GM12878 (cell line): ENCODE data around the gene PUS7L. TPM values are rescaled to one million over a fixed set of nuclear protein-coding genes. Genes with fewer than 3 reads are reported as not detected.
A peak's percentile ranks its signal among the peaks of the same experiment; 100 is the strongest.

Experiments
- BCL3 ChIP-seq: IDR thresholded peaks from 2 replicates; pipeline ENCODE4 v1.6.1; 2011; ENCODE audit warnings: borderline replicate concordance, low read depth, mild to moderate bottlenecking, moderate library complexity, low read length; ENCODE audit not compliant: insufficient read depth, poor library complexity, severe bottlenecking
- CHD4 ChIP-seq: fragments of 200-600 bp; sonication (generic); IDR thresholded peaks from 2 replicates; pipeline ENCODE4 v1.6.1; 2016; ENCODE audit warnings: mild to moderate bottlenecking
- GABPA ChIP-seq: IDR thresholded peaks from 2 replicates; pipeline ENCODE4 v1.6.1; 2014; ENCODE audit warnings: antibody characterized with exemption, low read depth, mild to moderate bottlenecking, inconsistent platforms
- GATAD2B ChIP-seq: fragments of 450-650 bp; conservative IDR thresholded peaks from 2 replicates; pipeline ENCODE4 v1.6.1; 2017; ENCODE audit warnings: low read depth, mild to moderate bottlenecking, moderate library complexity
- HDAC2 ChIP-seq: fragments of 200-600 bp; sonication (generic); IDR thresholded peaks from 2 replicates; pipeline ENCODE4 v1.6.1; 2017
- HSF1 ChIP-seq: fragments of 150-350 bp; IDR thresholded peaks from 2 replicates; pipeline ENCODE4 v1.6.1; 2014; ENCODE audit warnings: mild to moderate bottlenecking, low read depth, low read length
- MXI1 ChIP-seq: fragments of 150-350 bp; IDR thresholded peaks from 2 replicates; pipeline ENCODE4 v1.6.1; 2011; ENCODE audit warnings: low read depth, mild to moderate bottlenecking, inconsistent platforms, low read length, improper control_type of control experiment
- MYB ChIP-seq: fragments of 150-350 bp; IDR thresholded peaks from 2 replicates; pipeline ENCODE4 v1.6.1; 2014; ENCODE audit warnings: mild to moderate bottlenecking, low read depth, low read length, borderline replicate concordance
- SIN3A ChIP-seq: IDR thresholded peaks from 2 replicates; pipeline ENCODE4 v1.6.1; 2012; ENCODE audit warnings: low read depth, low read length, improper control_type of control experiment
- SUZ12 ChIP-seq: fragments of 200-600 bp; sonication (generic); IDR thresholded peaks from one replicate; pipeline ENCODE4 v1.6.1; 2018; ENCODE audit warnings: antibody characterized with exemption, mild to moderate bottlenecking; ENCODE audit not compliant: unreplicated experiment
- TBL1XR1 ChIP-seq: IDR thresholded peaks from 2 replicates; pipeline ENCODE4 v1.6.1; 2012; ENCODE audit warnings: low read depth, low read length, improper control_type of control experiment
- TCF7 ChIP-seq: IDR thresholded peaks from 2 replicates; pipeline ENCODE4 v1.6.1; 2014; ENCODE audit warnings: antibody characterized with exemption, borderline replicate concordance
- WRNIP1 ChIP-seq: IDR thresholded peaks from 2 replicates; pipeline ENCODE4 v1.6.1; 2011; ENCODE audit warnings: low read depth, low read length, improper control_type of control experiment, borderline replicate concordance
- ZBTB11 ChIP-seq: fragments of 450-650 bp; formaldehyde crosslinking; IDR thresholded peaks from 2 replicates; pipeline ENCODE4 v1.5.0; 2022; ENCODE audit warnings: mild to moderate bottlenecking, missing genetic modification characterization
- ZBTB33 ChIP-seq: fragments of 450-650 bp; IDR thresholded peaks from 2 replicates; pipeline ENCODE4 v1.6.1; 2017; ENCODE audit warnings: mild to moderate bottlenecking
- polyA plus RNA-seq, 11 experiments: library from polyadenylated mRNA; depleted of rRNA in 4 of 11; unstranded in 6 of 11; stranded (reverse) in 5 of 11; fragments of >200 nt; fragmentation: Nextera tagmentation in 4 of 11; fragmentation: Illumina TruSeq in 1 of 11; extraction: Ambion mirVana in 4 of 11; extraction: Trizol in 1 of 11; gene quantifications; 1 replicate in 1 of 11; 2 replicates in 10 of 11; pipeline versions ENCODE4 v1.2.1 to v1.2.3, GENCODE V29; 2011 to 2016; ENCODE audit warnings: inconsistent platforms in 2 of 11, missing spikeins in 2 of 11, low read depth in 1 of 11
- total RNA-seq, 4 experiments: library from RNA; depleted of rRNA in 3 of 4; stranded (reverse); fragments of >200 nt in 3 of 4; fragmentation: Illumina TruSeq in 1 of 4; extraction: Trizol in 1 of 4; gene quantifications; 2 replicates each; pipeline versions ENCODE4 v1.2.1 to v1.2.3, GENCODE V29; 2013 to 2021

The PUS7L gene
- total and polyA plus RNA-seq, 10 of the 15 experiments (the other 5 are each of a cell fraction or from before 2014, with no cell fraction given) = 7.2 to 42.1 (median 19.6) TPM

GRCh38 chr12:43805860-43806736 lies 47.5 kb upstream of the PUS7L start, which contains the start of gene TWF1 (continued):
- no peak for TF ChIP-seq ZBTB33
- no peak for TF ChIP-seq HSF1
- TF ChIP-seq SUZ12 = no peak
- TF ChIP-seq MYB = no peak
- no peak for TF ChIP-seq TBL1XR1
- TF ChIP-seq CHD4 = no peak
- 0 out of 2 replicates have a peak, but pooled peaks have one; percentile 39 for TF ChIP-seq SIN3A
- TF ChIP-seq MXI1 = peak; percentile 90
- TF ChIP-seq BCL3 = no peak
- peak; percentile 52 for TF ChIP-seq GABPA
- TF ChIP-seq ZBTB11 (CRISPR knock-in tag) = no peak
- peak; percentile 42; the same call in 1 of the 2 replicates for TF ChIP-seq TCF7
- TF ChIP-seq GATAD2B = peak; percentile 92
- no peak for TF ChIP-seq HDAC2
- no peak for TF ChIP-seq WRNIP1
- TF ChIP-seq, all 136 proteins: peak for 50
